Vagina (tissue), 2 donors: ENCODE measurements around the gene FAM9C.

ENCODE experiments used
- POLR2A ChIP-seq, 2 donors: fragments of 450-650 bp; IDR thresholded peaks; one replicate each; pipeline ENCODE4 v1.6.1; 2017; ENCODE audit warnings: antibody characterized with exemption in 2 of 2, mild to moderate bottlenecking in 2 of 2, moderate library complexity in 2 of 2
- POLR2AphosphoS5 ChIP-seq, 2 donors: sonication (generic); formaldehyde crosslinking; IDR thresholded peaks; one replicate each; pipeline ENCODE4 v1.9.0; 2017; ENCODE audit warnings: antibody characterized with exemption in 2 of 2, mild to moderate bottlenecking in 2 of 2, low read depth in 1 of 2; ENCODE audit not compliant: insufficient read depth in 1 of 2
- TF ChIP-seq, protein P1 (sequence below), 3 experiments: fragments of 450-650 bp in 2 of 3; fragments of 200-600 bp in 1 of 3; sonication (generic) in 1 of 3; IDR thresholded peaks; one replicate each; pipeline ENCODE4 v1.5.1; 2017 to 2019; ENCODE audit warnings: antibody characterized with exemption in 3 of 3, mild to moderate bottlenecking in 2 of 3, moderate library complexity in 2 of 3

DNA sequence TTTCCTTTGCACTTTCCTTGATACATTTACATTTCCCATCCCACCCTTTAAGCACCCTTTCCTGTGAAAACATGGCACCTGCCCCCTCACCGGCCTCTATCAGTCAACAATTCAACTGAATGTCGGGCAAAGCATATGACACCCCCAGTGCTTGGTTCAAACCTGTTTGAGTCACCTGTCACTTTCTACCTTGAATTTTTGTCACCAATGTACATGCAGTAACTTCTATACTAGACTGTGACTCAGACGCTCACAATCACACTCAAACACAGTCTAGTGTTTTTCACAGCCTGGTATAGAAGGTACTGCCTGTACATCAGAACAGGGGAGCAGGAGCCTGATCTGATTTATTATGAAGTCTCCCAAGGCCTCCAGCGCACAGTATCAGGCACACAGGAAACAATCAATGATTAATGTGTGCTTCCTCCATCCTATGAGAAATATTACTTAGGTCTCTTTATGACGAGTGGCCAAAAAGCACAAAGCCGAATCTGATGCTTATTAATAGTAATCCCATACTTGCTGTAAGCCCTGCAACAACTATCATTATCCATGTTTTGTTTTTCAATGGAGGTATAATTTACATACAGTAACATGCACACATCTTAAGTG, 49.2 kb upstream of the FAM9C start:
- TF ChIP-seq, protein P1, sequence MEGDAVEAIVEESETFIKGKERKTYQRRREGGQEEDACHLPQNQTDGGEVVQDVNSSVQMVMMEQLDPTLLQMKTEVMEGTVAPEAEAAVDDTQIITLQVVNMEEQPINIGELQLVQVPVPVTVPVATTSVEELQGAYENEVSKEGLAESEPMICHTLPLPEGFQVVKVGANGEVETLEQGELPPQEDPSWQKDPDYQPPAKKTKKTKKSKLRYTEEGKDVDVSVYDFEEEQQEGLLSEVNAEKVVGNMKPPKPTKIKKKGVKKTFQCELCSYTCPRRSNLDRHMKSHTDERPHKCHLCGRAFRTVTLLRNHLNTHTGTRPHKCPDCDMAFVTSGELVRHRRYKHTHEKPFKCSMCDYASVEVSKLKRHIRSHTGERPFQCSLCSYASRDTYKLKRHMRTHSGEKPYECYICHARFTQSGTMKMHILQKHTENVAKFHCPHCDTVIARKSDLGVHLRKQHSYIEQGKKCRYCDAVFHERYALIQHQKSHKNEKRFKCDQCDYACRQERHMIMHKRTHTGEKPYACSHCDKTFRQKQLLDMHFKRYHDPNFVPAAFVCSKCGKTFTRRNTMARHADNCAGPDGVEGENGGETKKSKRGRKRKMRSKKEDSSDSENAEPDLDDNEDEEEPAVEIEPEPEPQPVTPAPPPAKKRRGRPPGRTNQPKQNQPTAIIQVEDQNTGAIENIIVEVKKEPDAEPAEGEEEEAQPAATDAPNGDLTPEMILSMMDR (IDR thresholded peaks at IDR 0.05), result no peak
- TF ChIP-seq POLR2AphosphoS5 (IDR thresholded peaks at IDR 0.05; ENCODE audit: insufficient read depth in 1 of 2, low read depth in 1 of 2) (no peak), POLR2A (IDR thresholded peaks at IDR 0.05) (no peak)
